ENCODE results near the gene MYB. TPM values are rescaled to one million over a fixed set of nuclear protein-coding genes. Genes with fewer than 3 reads are reported as not detected.

Gene MYB
- total RNA-seq, 1 experiment from 2014 or later: 6.1 TPM

GRCh38 chr6:135268263-135268662 lies 87.2 kb downstream of the MYB start:
- CTCF ChIA-PET: interaction anchor here (0.6 to 0.7 kb wide), 3 partner anchors 8 to 57 kb away, joined by 3 read pairs; no protein-coding TSS in a partner anchor
- no peak for ATAC-seq

GRCh38 chr6:135268740-135269139 lies 87.6 kb downstream of the MYB start:
- POLR2A ChIA-PET: no interaction called here
- Mint-ChIP-seq H3K36me3 (no peaks in the 10 kb centered on the region), H3K27me3 (ENCODE audit: low read depth) (peaks cover 3% of the 10 kb centered on the region; the same call in 1 of the 2 replicates), H3K9me3 (peaks cover 5% of the 10 kb centered on the region; the same call in 1 of the 2 replicates), H3K4me1 (peaks cover 53% of the 10 kb centered on the region), H3K4me3 (no peak overlapping the region), H3K27ac (no peak overlapping the region)
- TF ChIP-seq ATF3 (CRISPR knock-in tag; conservative IDR thresholded peaks at IDR 0.05): no peak
- TF ChIP-seq TCF7 (CRISPR knock-in tag; IDR thresholded peaks at IDR 0.05; ENCODE audit: low read depth): no peak
- TF ChIP-seq ZNF121 (CRISPR knock-in tag; IDR thresholded peaks at IDR 0.05): no peak
- TF ChIP-seq STAT6 (CRISPR knock-in tag; conservative IDR thresholded peaks at IDR 0.05; ENCODE audit: low read depth): no peak
- no peak for TF ChIP-seq ZNF512 (CRISPR knock-in tag; IDR thresholded peaks at IDR 0.05; ENCODE audit: borderline replicate concordance)
- TF ChIP-seq ELF4 (CRISPR knock-in tag; IDR thresholded peaks at IDR 0.05; ENCODE audit: low read depth): no peak
- TF ChIP-seq GRHL2 (CRISPR knock-in tag; IDR thresholded peaks at IDR 0.05; ENCODE audit: insufficient replicate concordance, severe bottlenecking): no peak
- TF ChIP-seq ZNF232 (CRISPR knock-in tag; IDR thresholded peaks at IDR 0.05): no peak
- TF ChIP-seq NR1H2 (CRISPR knock-in tag; IDR thresholded peaks at IDR 0.05): no peak
- TF ChIP-seq IRF2 (CRISPR knock-in tag; IDR thresholded peaks at IDR 0.05; ENCODE audit: borderline replicate concordance, low read depth): no peak
- CTCF ChIA-PET: interaction anchor here (0.6 to 0.7 kb wide), 2 partner anchors 8 to 41 kb away, joined by 3 read pairs; no protein-coding TSS in a partner anchor
- no peak for DNase-seq (ENCODE audit: low spot score)
- ATAC-seq: no peak

More at GRCh38 chr6:135268263-135268662, 87.2 kb downstream of the MYB start:
- Mint-ChIP-seq H3K4me3 (no peak overlapping the region), H3K27me3 (ENCODE audit: low read depth) (0 out of 2 replicates have a peak, but pooled peaks cover 3% of the 10 kb centered on the region), H3K27ac (no peak overlapping the region), H3K36me3 (no peaks in the 10 kb centered on the region), H3K4me1 (peaks cover 53% of the 10 kb centered on the region), H3K9me3 (peaks cover 5% of the 10 kb centered on the region; the same call in 1 of the 2 replicates)
- no peak for TF ChIP-seq JUN (CRISPR knock-in tag; IDR thresholded peaks at IDR 0.05)
- peak; percentile 73; the same call in 1 of the 2 replicates for TF ChIP-seq ZNF121 (CRISPR knock-in tag; IDR thresholded peaks at IDR 0.05)
- TF ChIP-seq CREM (CRISPR knock-in tag; IDR thresholded peaks at IDR 0.05): no peak
- TF ChIP-seq ZNF219 (CRISPR knock-in tag; IDR thresholded peaks at IDR 0.05; ENCODE audit: borderline replicate concordance): no peak
- no peak for TF ChIP-seq ZNF425 (CRISPR knock-in tag; conservative IDR thresholded peaks at IDR 0.05)
- no peak for TF ChIP-seq MLX (CRISPR knock-in tag; IDR thresholded peaks at IDR 0.05)
- no peak for TF ChIP-seq ATF2 (CRISPR knock-in tag; IDR thresholded peaks at IDR 0.05; ENCODE audit: borderline replicate concordance, low read depth)
- POLR2A ChIA-PET: no interaction called here
- DNase-seq (ENCODE audit: low spot score): no peak

Small RNA genes lying within 50 kb of the gene (microRNA-seq; reads per million reads assigned to microRNA genes)
- gene MIR548A2 (ENCODE audit: borderline number of aligned reads): not detected

Other genes starting within 250 kb of the MYB start
- 0.17 to 0.46 TPM (median 0.23 TPM) in 3 replicates for gene ALDH8A1, start 231.2 kb upstream of the MYB start, total RNA-seq (2021)
- gene HBS1L, start 126.5 kb upstream of the MYB start, total RNA-seq (2021): 86.0 to 95.4 TPM (median 91.0 TPM) in 3 replicates

Data from WTC11 (cell line).